T-cell (primary cell): ENCODE results near the gene PRKD1. TPM values are rescaled to one million over a fixed set of nuclear protein-coding genes. Genes with fewer than 3 reads are reported as not detected.
A peak's percentile ranks its signal among the peaks of the same experiment; 100 is the strongest.

Experiments
- ATAC-seq, 4 experiments: fragments of 200-7000 bp in 3 of 4; fragments of 150-1000 bp in 1 of 4; cut with Tn5 transposase; replicated peaks in 1 of 4; 1 replicate in 3 of 4; 2 replicates in 1 of 4; pipeline ENCODE4 v1.10.0; 2021; ENCODE audit warnings: moderate library complexity in 3 of 4, mild to moderate bottlenecking in 2 of 4, moderate number of reproducible peaks in 1 of 4
- CTCF ChIA-PET, 2 donors: fragments of 300-600 bp; sonication (Branson Sonifier 250); formaldehyde crosslinking; loops; one replicate each; lab custom pipeline; 2022; ENCODE audit warnings: antibody characterized with exemption in 2 of 2; lab: Charles Lee
- POLR2A ChIA-PET, 2 donors: fragments of 300-600 bp; sonication (Branson Sonifier 250); formaldehyde crosslinking; loops; one replicate each; lab custom pipeline; 2022; ENCODE audit warnings: antibody characterized with exemption in 2 of 2; lab: Charles Lee
- DNase-seq, 35 experiments: peaks; one replicate each; pipeline versions ENCODE4 v3.0.0 to v3.0.0-alpha.2; 2013 to 2023
- H3K27ac ChIP-seq: one replicate; pipeline ENCODE4 v1.5.1; 2013; ENCODE audit warnings: low read length
- H3K27me3 ChIP-seq, 2 experiments: replicated peaks in 1 of 2; 1 replicate in 1 of 2; 2 replicates in 1 of 2; pipeline versions ENCODE4 v1.6.1 to v1.7.0; 2013; ENCODE audit warnings: low read length in 1 of 2, mixed read lengths in 1 of 2; ENCODE audit not compliant: control insufficient read depth in 2 of 2, insufficient read depth in 2 of 2; ENCODE audit errors: extremely low read depth in 1 of 2
- H3K36me3 ChIP-seq, 2 donors: 1 replicate in 1 of 2; 2 replicates in 1 of 2; pipeline versions ENCODE4 v1.6.1 to v1.7.0; 2013; ENCODE audit warnings: low read length in 1 of 2; ENCODE audit not compliant: control insufficient read depth in 2 of 2, insufficient read depth in 1 of 2; ENCODE audit errors: extremely low read depth in 1 of 2
- H3K4me1 ChIP-seq, 2 experiments: 1 replicate in 1 of 2; 2 replicates in 1 of 2; pipeline versions ENCODE4 v1.6.1 to v1.7.0; 2013; ENCODE audit warnings: low read length in 2 of 2, mixed read lengths in 1 of 2; ENCODE audit not compliant: insufficient read depth in 2 of 2, control insufficient read depth in 1 of 2; ENCODE audit errors: extremely low read depth in 1 of 2
- H3K4me3 ChIP-seq, 2 donors: 1 replicate in 1 of 2; 2 replicates in 1 of 2; pipeline versions ENCODE4 v1.5.1 to v1.7.0; 2013; ENCODE audit warnings: mild to moderate bottlenecking in 2 of 2, low read length in 1 of 2, moderate library complexity in 1 of 2; ENCODE audit not compliant: control insufficient read depth in 1 of 2; ENCODE audit errors: extremely low read depth in 1 of 2
- H3K9me3 ChIP-seq: 2 replicates; pipeline ENCODE4 v1.7.0; 2013
- H3K27ac Mint-ChIP-seq, 2 donors: one replicate each; pipeline ENCODE4 v1.8.0; 2020 to 2021; ENCODE audit warnings: mild to moderate bottlenecking in 2 of 2, mixed read lengths in 2 of 2
- H3K27me3 Mint-ChIP-seq, 2 donors: one replicate each; pipeline ENCODE4 v1.8.0; 2021 to 2022; ENCODE audit warnings: mixed read lengths in 2 of 2
- H3K36me3 Mint-ChIP-seq: one replicate; pipeline ENCODE4 v1.8.0; 2021; ENCODE audit warnings: mixed read lengths
- H3K4me1 Mint-ChIP-seq, 3 donors: one replicate each; pipeline ENCODE4 v1.8.0; 2020 to 2022; ENCODE audit warnings: mixed read lengths in 3 of 3, mild to moderate bottlenecking in 1 of 3
- H3K4me3 Mint-ChIP-seq, 3 donors: one replicate each; pipeline ENCODE4 v1.8.0; 2020 to 2022; ENCODE audit warnings: mild to moderate bottlenecking in 3 of 3, mixed read lengths in 3 of 3, moderate library complexity in 3 of 3
- H3K9me3 Mint-ChIP-seq, 3 donors: one replicate each; pipeline ENCODE4 v1.8.0; 2020 to 2022; ENCODE audit warnings: mixed read lengths in 3 of 3
- whole genome bisulfite sequencing: methylation state at CpG from one replicate; pipeline ENCODE4 v1.1.5; 2013; ENCODE audit warnings: missing lambda C conversion rate; ENCODE audit not compliant: insufficient coverage; 5-methylcytosine and 5-hydroxymethylcytosine counted together
- total RNA-seq, 35 experiments: library from RNA in 6 of 35; stranded (reverse) in 6 of 35; fragments of 120-200 nt in 1 of 35; gene quantifications; one replicate each; pipeline versions ENCODE4 v1.2.1 to v1.2.4 and lab custom pipeline; 2013 to 2026

Gene PRKD1
- total RNA-seq, 5 donors from 2014 or later (not counting 1 experiment from before 2014, with no cell fraction given), result 0.28 to 0.43 TPM; not detected in 3

DNA sequence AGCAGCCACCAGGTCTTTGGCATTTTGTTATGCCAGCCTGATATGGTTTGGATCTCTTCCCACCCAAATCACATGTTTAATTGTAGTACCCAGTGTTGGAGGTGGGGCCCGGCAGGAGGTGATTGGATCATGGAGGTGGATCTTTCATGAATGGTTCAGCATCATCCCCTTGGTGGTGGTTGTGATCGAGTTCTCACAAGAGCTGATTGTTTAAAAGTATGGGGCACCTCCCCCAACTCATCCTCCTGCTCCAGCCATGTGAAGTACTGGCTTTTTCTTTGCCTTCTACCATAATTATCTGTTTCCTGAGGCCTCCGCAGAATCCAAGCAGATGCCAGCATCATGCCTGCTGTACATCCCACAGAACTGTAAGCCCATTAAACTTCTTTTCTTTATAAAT lies 12.8 kb upstream of the PRKD1 start:
- CTCF ChIA-PET, result no interaction called here
- DNase-seq (no peak), ATAC-seq (no peak)
- Mint-ChIP-seq H3K4me1 (no peaks in the 10 kb centered on the region), H3K4me3 (no peak overlapping the region), H3K36me3 (no peaks in the 10 kb centered on the region), H3K27ac (no peak overlapping the region), H3K9me3 (peaks cover 0 to 26% (median 22%) of the 10 kb centered on the region in 3 donors), H3K27me3 (no peaks in the 10 kb centered on the region)
- Histone ChIP-seq H3K9me3 (no peaks in the 10 kb centered on the region), H3K27me3 (no peaks in the 10 kb centered on the region), H3K27ac (no peak overlapping the region), H3K4me1 (no peaks in the 10 kb centered on the region), H3K4me3 (no peak overlapping the region), H3K36me3 (no peaks in the 10 kb centered on the region)
- POLR2A ChIA-PET, result no interaction called here
- WGBS, result no CpG with 5 or more reads among the region's 3 CpGs

DNA sequence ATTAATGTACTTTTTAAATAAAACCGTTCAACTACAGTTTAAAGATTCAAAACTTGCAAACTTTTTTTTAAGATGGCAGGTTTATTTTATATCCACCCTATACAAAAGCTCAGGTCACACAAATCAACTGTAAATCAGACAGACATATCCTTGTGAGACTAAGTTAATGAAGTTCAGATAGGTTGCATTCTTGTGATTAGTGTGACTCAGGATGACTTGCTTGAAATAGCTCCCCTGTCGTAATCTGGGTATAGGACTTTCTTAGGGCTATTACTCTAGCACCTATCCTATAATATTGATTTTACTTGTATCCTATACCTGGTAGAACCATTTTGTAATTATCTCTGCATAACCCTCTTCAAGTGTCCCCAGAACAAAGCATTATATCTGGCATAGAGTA lies 9.5 kb upstream of the PRKD1 start:
- no CpG with 5 or more reads among the region's 2 CpGs for WGBS
- H3K36me3 ChIP-seq, result no peaks in the 10 kb centered on the region
- H3K9me3 ChIP-seq, result no peaks in the 10 kb centered on the region
- ChIA-PET POLR2A (interaction anchor here in 1 of 2 donors (0.5 kb wide), 1 partner anchor 573 kb away, joined by 3 read pairs; no protein-coding TSS in a partner anchor), CTCF (no interaction called here)
- ATAC-seq (no peak), DNase-seq (no peak)
- H3K27me3 ChIP-seq, result no peaks in the 10 kb centered on the region
- Mint-ChIP-seq H3K27me3 (no peaks in the 10 kb centered on the region), H3K4me3 (no peak overlapping the region), H3K4me1 (no peaks in the 10 kb centered on the region), H3K9me3 (peaks cover 0 to 7% (median under 1%) of the 10 kb centered on the region in 3 donors), H3K27ac (no peak overlapping the region), H3K36me3 (no peaks in the 10 kb centered on the region)
- H3K4me3 ChIP-seq, result no peak overlapping the region
- no peaks in the 10 kb centered on the region for H3K4me1 ChIP-seq
- no peak overlapping the region for H3K27ac ChIP-seq

DNA sequence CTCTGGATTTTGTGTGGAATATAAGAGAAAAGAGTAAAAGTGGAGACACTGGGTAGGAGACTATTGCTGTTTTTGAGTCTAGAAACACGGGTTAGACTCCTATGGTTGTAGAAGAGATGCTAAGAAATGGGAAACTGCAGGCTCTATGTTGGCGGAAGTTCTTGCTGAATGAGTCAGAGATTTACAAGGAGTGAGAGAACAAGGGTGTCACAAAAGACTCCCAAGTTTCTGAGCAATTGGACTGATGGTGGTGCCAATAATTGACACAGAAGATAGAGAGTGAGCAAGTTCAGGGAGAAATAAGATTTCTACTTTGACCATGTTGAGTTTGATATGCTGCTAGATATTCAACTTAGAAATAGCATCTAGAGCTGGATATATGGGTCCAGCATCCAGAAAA lies 2.6 kb upstream of the PRKD1 start:
- Histone ChIP-seq H3K4me3 (no peak overlapping the region), H3K9me3 (no peaks in the 10 kb centered on the region), H3K4me1 (no peaks in the 10 kb centered on the region), H3K27ac (no peak overlapping the region), H3K36me3 (no peaks in the 10 kb centered on the region), H3K27me3 (peaks cover 18 to 20% of the 10 kb centered on the region in 2 experiments)
- no peak overlapping the region for H3K4me3 Mint-ChIP-seq
- H3K36me3 Mint-ChIP-seq, result no peaks in the 10 kb centered on the region
- DNase-seq, result no peak
- ChIA-PET CTCF (no interaction called here), POLR2A (no interaction called here)
- WGBS, result 89% methylated on average over 2 of the region's 2 CpGs
- no peak overlapping the region for H3K27ac Mint-ChIP-seq
- peaks cover 0 to 8% (median 2%) of the 10 kb centered on the region in 3 donors for H3K9me3 Mint-ChIP-seq
- ATAC-seq, result no peak
- H3K4me1 Mint-ChIP-seq, result peaks cover 7 to 9% (median 7%) of the 10 kb centered on the region in 3 donors
- peaks cover 31 to 37% of the 10 kb centered on the region in 2 donors for H3K27me3 Mint-ChIP-seq

DNA sequence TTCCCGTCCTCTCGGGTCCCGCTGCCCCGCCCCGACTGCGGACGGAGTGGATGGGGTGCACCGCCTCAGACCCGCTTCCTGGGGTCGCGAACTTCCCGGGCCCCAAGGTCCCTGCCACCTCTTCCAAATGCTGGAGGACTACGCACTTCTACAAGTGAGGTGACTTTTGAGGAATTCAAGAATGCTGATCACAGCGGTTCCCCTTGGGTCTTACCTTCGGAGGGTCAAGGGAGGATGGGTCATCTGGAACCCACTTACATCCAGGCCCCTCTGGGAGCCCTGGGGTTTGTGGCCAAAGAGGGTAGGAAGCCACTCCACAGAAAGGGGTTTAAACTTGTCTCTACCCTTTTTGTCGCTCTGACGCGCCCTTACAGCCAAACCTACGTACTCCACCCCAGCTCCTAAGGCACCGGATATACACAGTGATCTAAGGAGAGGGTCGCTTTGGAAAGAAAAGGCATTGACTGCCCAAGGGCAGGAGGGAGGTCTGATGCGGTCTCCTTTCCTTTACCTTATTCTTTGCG lies 532 bp upstream of the PRKD1 start:
- H3K4me1 ChIP-seq, result no peaks in the 10 kb centered on the region
- 6% methylated on average over 13 of the region's 23 CpGs for WGBS
- DNase-seq (no peak), ATAC-seq (no peak)
- ChIA-PET CTCF (no interaction called here), POLR2A (no interaction called here)
- H3K27me3 ChIP-seq, result peaks cover 20 to 23% of the 10 kb centered on the region in 2 experiments
- no peak overlapping the region for H3K27ac ChIP-seq
- no peaks in the 10 kb centered on the region for H3K36me3 ChIP-seq
- no peaks in the 10 kb centered on the region for H3K9me3 ChIP-seq
- Mint-ChIP-seq H3K36me3 (no peaks in the 10 kb centered on the region), H3K27me3 (peaks cover 36 to 44% of the 10 kb centered on the region in 2 donors), H3K4me1 (peaks cover 7 to 9% (median 7%) of the 10 kb centered on the region in 3 donors), H3K9me3 (peaks cover 0 to 8% (median 3%) of the 10 kb centered on the region in 3 donors), H3K27ac (no peak overlapping the region), H3K4me3 (peak overlapping the region in 1 of 3 donors; percentile 35)
- no peak overlapping the region for H3K4me3 ChIP-seq

DNA sequence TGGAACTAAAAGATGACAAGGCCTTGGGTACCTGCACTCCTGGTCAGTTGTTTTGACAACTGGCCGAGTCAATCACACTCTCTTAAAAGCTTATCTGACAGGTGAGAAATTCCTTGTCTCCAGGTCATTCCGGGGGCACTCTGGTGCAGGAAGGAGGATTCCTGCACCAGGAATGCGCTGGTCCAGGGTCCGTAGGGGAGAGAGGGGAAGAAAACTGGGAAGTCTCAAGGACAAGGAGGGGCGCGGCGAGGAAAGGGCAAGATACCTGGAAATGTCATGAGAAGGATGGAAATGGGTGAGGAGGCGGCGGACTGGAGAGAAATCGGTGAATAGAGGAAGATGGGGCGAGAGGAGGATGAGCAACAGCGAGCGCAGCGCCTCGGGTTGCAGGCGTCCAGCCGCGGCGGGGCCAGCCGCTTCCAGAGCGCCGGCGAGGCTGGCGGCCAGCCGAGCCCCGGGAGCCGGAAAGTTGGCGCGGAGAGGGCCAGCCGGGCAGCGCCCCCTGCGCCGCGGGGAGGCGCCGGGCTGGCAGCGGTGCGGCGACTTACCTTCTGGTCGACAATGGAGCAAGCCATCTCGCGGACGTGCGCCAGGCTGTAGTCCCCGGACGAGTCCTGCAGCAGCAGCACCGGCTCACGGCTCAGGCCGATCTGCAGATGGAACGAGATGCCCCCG lies 809 bp downstream of the PRKD1 start:
- WGBS, result 5% methylated on average over 51 of the region's 51 CpGs
- Histone ChIP-seq H3K4me1 (no peaks in the 10 kb centered on the region), H3K36me3 (no peaks in the 10 kb centered on the region), H3K4me3 (no peak overlapping the region), H3K9me3 (no peaks in the 10 kb centered on the region), H3K27me3 (peaks cover 23% of the 10 kb centered on the region in 2 experiments), H3K27ac (no peak overlapping the region)
- peaks cover 0 to 8% (median 3%) of the 10 kb centered on the region in 3 donors for H3K9me3 Mint-ChIP-seq
- H3K27ac Mint-ChIP-seq, result no peak overlapping the region
- H3K4me3 Mint-ChIP-seq, result peak overlapping the region; percentile 46 to 74 (median 52)
- ATAC-seq (no peak), DNase-seq (no peak)
- H3K36me3 Mint-ChIP-seq, result no peaks in the 10 kb centered on the region
- POLR2A ChIA-PET, result no interaction called here
- peaks cover 36 to 44% of the 10 kb centered on the region in 2 donors for H3K27me3 Mint-ChIP-seq
- peaks cover 7 to 9% (median 7%) of the 10 kb centered on the region in 3 donors for H3K4me1 Mint-ChIP-seq
- CTCF ChIA-PET, result no interaction called here

DNA sequence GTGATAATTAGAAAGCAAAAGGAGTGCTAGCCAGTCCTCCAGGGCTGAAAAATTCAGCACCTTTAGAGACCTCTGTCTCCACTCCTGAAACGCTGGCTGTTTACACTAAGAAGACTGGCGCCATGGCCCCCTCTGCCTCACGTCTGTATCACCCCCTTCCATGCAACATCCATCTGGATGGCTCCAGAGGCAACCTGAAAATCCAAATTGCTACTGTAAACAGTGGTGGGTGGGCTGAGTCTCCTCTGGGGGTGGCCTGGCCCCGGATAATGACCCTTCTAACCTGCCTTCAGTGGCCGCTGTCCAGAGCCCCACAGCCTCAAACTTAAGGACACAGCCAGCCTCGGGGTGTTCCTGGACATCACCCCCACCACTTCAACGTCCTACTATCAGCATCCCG lies 1.4 kb downstream of the PRKD1 start:
- Mint-ChIP-seq H3K36me3 (no peaks in the 10 kb centered on the region), H3K27ac (no peak overlapping the region), H3K9me3 (peaks cover 0 to 8% (median 3%) of the 10 kb centered on the region in 3 donors), H3K4me1 (peaks cover 7 to 9% (median 7%) of the 10 kb centered on the region in 3 donors), H3K4me3 (peak overlapping the region in 2 of 3 donors; percentile 46 to 74), H3K27me3 (peaks cover 36 to 44% of the 10 kb centered on the region in 2 donors)
- Histone ChIP-seq H3K27me3 (peaks cover 23% of the 10 kb centered on the region in 2 experiments), H3K4me3 (no peak overlapping the region), H3K36me3 (no peaks in the 10 kb centered on the region), H3K4me1 (no peaks in the 10 kb centered on the region), H3K9me3 (no peaks in the 10 kb centered on the region), H3K27ac (no peak overlapping the region)
- DNase-seq (no peak), ATAC-seq (no peak)
- POLR2A ChIA-PET, result no interaction called here
- WGBS, result 0% methylated on average over 3 of the region's 8 CpGs
- CTCF ChIA-PET, result no interaction called here
